Thymus (tissue), 11 donors: ENCODE measurements around the gene KCNQ1. TPM values are rescaled to one million over a fixed set of nuclear protein-coding genes. Genes with fewer than 3 reads are reported as not detected.

Experiments used
- DNase-seq, 9 donors: peaks; one replicate each; pipeline ENCODE4 v3.0.0-alpha.2; 2013; ENCODE audit warnings: low spot score in 9 of 9, low read depth in 6 of 9, missing footprints in 1 of 9
- H3K27ac ChIP-seq, 2 donors: one replicate each; pipeline ENCODE4 v1.5.1; 2013; ENCODE audit warnings: control low read depth in 1 of 2, low read depth in 1 of 2, low read length in 1 of 2, mild to moderate bottlenecking in 1 of 2, moderate library complexity in 1 of 2
- H3K27me3 ChIP-seq, 2 donors: one replicate each; pipeline ENCODE4 v1.5.1; 2013; ENCODE audit warnings: low read length in 1 of 2; ENCODE audit not compliant: control insufficient read depth in 2 of 2, insufficient read depth in 1 of 2
- H3K36me3 ChIP-seq, 2 donors: one replicate each; pipeline ENCODE4 v1.5.1; 2013; ENCODE audit warnings: low read length in 1 of 2, mild to moderate bottlenecking in 1 of 2, moderate library complexity in 1 of 2; ENCODE audit not compliant: control insufficient read depth in 2 of 2, insufficient read depth in 2 of 2
- H3K4me1 ChIP-seq, 2 donors: one replicate each; pipeline ENCODE4 v1.5.1; 2013; ENCODE audit warnings: low read length in 2 of 2; ENCODE audit not compliant: control insufficient read depth in 2 of 2, insufficient read depth in 2 of 2
- H3K4me3 ChIP-seq, 2 donors: one replicate each; pipeline ENCODE4 v1.5.1; 2013; ENCODE audit warnings: low read length in 2 of 2, control low read depth in 1 of 2, mild to moderate bottlenecking in 1 of 2
- H3K9me3 ChIP-seq, 2 donors: one replicate each; pipeline ENCODE4 v1.5.1; 2013; ENCODE audit warnings: low read length in 1 of 2, mild to moderate bottlenecking in 1 of 2; ENCODE audit not compliant: control insufficient read depth in 2 of 2, insufficient read depth in 1 of 2
- WGBS: extraction: QIAGEN DNeasy Blood & Tissue Kit; methylation state at CpG from one replicate; pipeline ENCODE4 v1.1.7; 2013; 5-methylcytosine and 5-hydroxymethylcytosine counted together
- polyA plus RNA-seq: library from polyadenylated mRNA; stranded (reverse); fragments of 200-250 nt; gene quantifications from one replicate; pipeline ENCODE4 v1.2.3, GENCODE V29; 2013
- total RNA-seq: library from RNA; stranded (reverse); fragments of 120-200 nt; gene quantifications from one replicate; pipeline ENCODE4 v1.2.4, GENCODE V29; 2013
- donor health status: healthy.

Gene KCNQ1
- total and polyA plus RNA-seq, 2 donors: 0.94 to 3.7 TPM

GRCh38 chr11:2525941-2526807 is 81.4 kb downstream of the KCNQ1 start:
- no peak overlapping the region for H3K27ac ChIP-seq
- no peak for DNase-seq
- H3K27me3 ChIP-seq: peaks cover 0 to 23% of the 10 kb centered on the region in 2 donors
- no peaks in the 10 kb centered on the region for H3K9me3 ChIP-seq
- 69% methylated on average over 15 of the region's 15 CpGs for WGBS
- no peak overlapping the region for H3K4me3 ChIP-seq
- H3K4me1 ChIP-seq: peaks cover 0 to 13% of the 10 kb centered on the region in 2 donors
- no peaks in the 10 kb centered on the region for H3K36me3 ChIP-seq

GRCh38 chr11:2526808-2527381 is 82.1 kb downstream of the KCNQ1 start:
- no peaks in the 10 kb centered on the region for H3K36me3 ChIP-seq
- H3K27me3 ChIP-seq: peaks cover 0 to 23% of the 10 kb centered on the region in 2 donors
- 12% methylated on average over 25 of the region's 25 CpGs for WGBS
- peaks cover 0 to 13% of the 10 kb centered on the region in 2 donors for H3K4me1 ChIP-seq
- H3K4me3 ChIP-seq: no peak overlapping the region
- DNase-seq: peak in 1 of 9 donors; percentile 37
- H3K9me3 ChIP-seq: no peaks in the 10 kb centered on the region
- H3K27ac ChIP-seq: no peak overlapping the region

- WGBS: 96% methylated on average over 22 of the region's 22 CpGs
- Histone ChIP-seq H3K27ac (no peak overlapping the region), H3K9me3 (no peaks in the 10 kb centered on the region), H3K4me1 (peaks cover 0 to 17% of the 10 kb centered on the region in 2 donors), H3K4me3 (no peak overlapping the region), H3K36me3 (no peaks in the 10 kb centered on the region), H3K27me3 (peaks cover 0 to 25% of the 10 kb centered on the region in 2 donors)
- no peak for DNase-seq
These were observed 82.9 kb downstream of the KCNQ1 start for GRCh38 chr11:2527621-2528291.

- no peak for DNase-seq
- Histone ChIP-seq H3K4me3 (no peak overlapping the region), H3K36me3 (no peaks in the 10 kb centered on the region), H3K4me1 (peaks cover 6 to 24% of the 10 kb centered on the region in 2 donors), H3K9me3 (no peaks in the 10 kb centered on the region), H3K27me3 (peaks cover 0 to 25% of the 10 kb centered on the region in 2 donors), H3K27ac (no peak overlapping the region)
- WGBS: 93% methylated on average over 18 of the region's 18 CpGs
These were observed 83.7 kb downstream of the KCNQ1 start for GRCh38 chr11:2528301-2529050.

GRCh38 chr11:2529173-2529572 is 84.4 kb downstream of the KCNQ1 start:
- Histone ChIP-seq H3K9me3 (no peaks in the 10 kb centered on the region), H3K27ac (no peak overlapping the region), H3K36me3 (no peaks in the 10 kb centered on the region), H3K4me1 (peaks cover 13 to 31% of the 10 kb centered on the region in 2 donors), H3K27me3 (peaks cover 0 to 25% of the 10 kb centered on the region in 2 donors), H3K4me3 (no peak overlapping the region)
- WGBS: 96% methylated on average over 10 of the region's 10 CpGs
- DNase-seq: no peak

GRCh38 chr11:2529636-2530035 is 84.8 kb downstream of the KCNQ1 start:
- DNase-seq: no peak
- Histone ChIP-seq H3K4me1 (peaks cover 14 to 34% of the 10 kb centered on the region in 2 donors), H3K36me3 (no peaks in the 10 kb centered on the region), H3K27me3 (peaks cover 0 to 25% of the 10 kb centered on the region in 2 donors), H3K4me3 (no peak overlapping the region), H3K9me3 (no peaks in the 10 kb centered on the region), H3K27ac (no peak overlapping the region)
- WGBS: 96% methylated on average over 14 of the region's 14 CpGs

- Histone ChIP-seq H3K27me3 (peaks cover 0 to 25% of the 10 kb centered on the region in 2 donors), H3K4me3 (no peak overlapping the region), H3K4me1 (peaks cover 14 to 34% of the 10 kb centered on the region in 2 donors), H3K36me3 (no peaks in the 10 kb centered on the region), H3K27ac (no peak overlapping the region), H3K9me3 (no peaks in the 10 kb centered on the region)
- DNase-seq: no peak
- 94% methylated on average over 17 of the region's 17 CpGs for WGBS
These were observed 85.5 kb downstream of the KCNQ1 start for GRCh38 chr11:2530131-2530854.

GRCh38 chr11:2530855-2531200 is 86.0 kb downstream of the KCNQ1 start:
- Histone ChIP-seq H3K27ac (no peak overlapping the region), H3K27me3 (peaks cover 0 to 22% of the 10 kb centered on the region in 2 donors), H3K4me1 (peaks cover 14 to 34% of the 10 kb centered on the region in 2 donors), H3K9me3 (no peaks in the 10 kb centered on the region), H3K4me3 (no peak overlapping the region), H3K36me3 (no peaks in the 10 kb centered on the region)
- WGBS: 93% methylated on average over 10 of the region's 10 CpGs
- DNase-seq: no peak
